ENCODE measurements around the gene FXYD2. TPM values are rescaled to one million over a fixed set of nuclear protein-coding genes. Genes with fewer than 3 reads are reported as not detected.
A peak's percentile ranks its signal among the peaks of the same experiment; 100 is the strongest.

Gene FXYD2
- total and polyA plus RNA-seq, 10 of the 15 experiments (the other 5 are each of a cell fraction or from before 2014, with no cell fraction given) = 1.2 to 4.5 (median 2.4) TPM

DNA sequence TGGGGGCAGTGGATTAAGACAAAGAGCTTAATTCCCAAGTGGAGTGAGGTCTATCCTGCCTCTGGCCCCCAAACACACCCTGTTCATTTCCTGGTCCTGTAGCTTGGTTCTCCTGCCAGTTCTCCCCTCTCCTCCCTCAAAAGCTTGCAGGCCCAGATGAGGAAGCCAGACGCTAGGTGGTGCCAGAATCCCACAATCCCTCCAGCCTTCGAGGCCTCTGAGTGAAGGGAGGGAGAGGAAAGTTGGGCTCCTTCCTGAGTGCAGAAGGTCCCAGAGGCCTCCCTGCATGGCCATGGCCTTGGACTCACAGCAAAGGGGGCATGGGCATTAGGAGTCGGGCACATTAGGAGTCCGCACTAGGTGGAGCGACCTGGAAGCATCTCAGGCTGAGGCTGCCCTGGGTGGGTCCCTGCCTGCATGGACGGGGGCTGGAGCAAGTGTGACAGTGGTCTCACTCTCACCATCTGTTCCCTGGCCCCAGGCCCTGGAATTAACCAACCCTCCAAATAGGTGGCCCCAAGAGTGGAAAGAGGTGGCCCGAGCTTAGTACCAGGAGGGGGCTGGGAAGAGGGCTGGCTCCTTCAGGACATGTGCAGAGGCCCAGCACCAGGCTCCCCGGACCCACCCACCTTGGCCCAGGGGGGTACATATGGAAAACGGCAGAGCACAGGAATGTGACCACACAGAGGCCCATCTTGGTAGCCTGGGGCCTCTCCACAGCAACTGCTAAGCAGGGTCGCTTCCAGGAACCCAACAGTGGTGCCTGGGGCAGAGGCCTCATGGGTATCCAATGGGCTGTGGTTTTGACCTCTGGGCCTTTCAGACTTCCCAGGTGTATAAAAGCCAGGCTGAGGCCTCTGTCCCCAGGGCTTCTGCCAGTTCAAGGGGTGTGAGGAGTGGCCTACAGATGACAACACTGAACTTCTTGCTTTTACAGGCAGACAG, 5.2 kb downstream of the FXYD2 start (continued):
- TF ChIP-seq BHLHE40 (IDR thresholded peaks at IDR 0.05; ENCODE audit: borderline replicate concordance in 1 of 2, low read depth in 2 of 2, low read length in 1 of 2) = no peak
- no peak for TF ChIP-seq ZZZ3 (IDR thresholded peaks at IDR 0.05; ENCODE audit: control insufficient read depth, insufficient read length, low read depth)
- no peak for TF ChIP-seq TBL1XR1 (IDR thresholded peaks at IDR 0.05; ENCODE audit: low read depth, low read length)
- TF ChIP-seq NBN (IDR thresholded peaks at IDR 0.05) = no peak
- TF ChIP-seq, protein P1, sequence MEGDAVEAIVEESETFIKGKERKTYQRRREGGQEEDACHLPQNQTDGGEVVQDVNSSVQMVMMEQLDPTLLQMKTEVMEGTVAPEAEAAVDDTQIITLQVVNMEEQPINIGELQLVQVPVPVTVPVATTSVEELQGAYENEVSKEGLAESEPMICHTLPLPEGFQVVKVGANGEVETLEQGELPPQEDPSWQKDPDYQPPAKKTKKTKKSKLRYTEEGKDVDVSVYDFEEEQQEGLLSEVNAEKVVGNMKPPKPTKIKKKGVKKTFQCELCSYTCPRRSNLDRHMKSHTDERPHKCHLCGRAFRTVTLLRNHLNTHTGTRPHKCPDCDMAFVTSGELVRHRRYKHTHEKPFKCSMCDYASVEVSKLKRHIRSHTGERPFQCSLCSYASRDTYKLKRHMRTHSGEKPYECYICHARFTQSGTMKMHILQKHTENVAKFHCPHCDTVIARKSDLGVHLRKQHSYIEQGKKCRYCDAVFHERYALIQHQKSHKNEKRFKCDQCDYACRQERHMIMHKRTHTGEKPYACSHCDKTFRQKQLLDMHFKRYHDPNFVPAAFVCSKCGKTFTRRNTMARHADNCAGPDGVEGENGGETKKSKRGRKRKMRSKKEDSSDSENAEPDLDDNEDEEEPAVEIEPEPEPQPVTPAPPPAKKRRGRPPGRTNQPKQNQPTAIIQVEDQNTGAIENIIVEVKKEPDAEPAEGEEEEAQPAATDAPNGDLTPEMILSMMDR (IDR thresholded peaks at IDR 0.05 in 2 of 3, conservative IDR thresholded peaks at IDR 0.05 in 1 of 3; ENCODE audit: control insufficient read depth in 2 of 3, extremely low read depth in 1 of 3, insufficient read depth in 1 of 3, low read depth in 3 of 3, low read length in 3 of 3) = peak; percentile 61 to 82 (median 65)
- TF ChIP-seq ATF2 (IDR thresholded peaks at IDR 0.05; ENCODE audit: low read length) = no peak
- TF ChIP-seq ZNF687 (IDR thresholded peaks at IDR 0.05) = peak; percentile 47; the same call in 1 of the 2 replicates
- no peak for TF ChIP-seq TARDBP (IDR thresholded peaks at IDR 0.05; ENCODE audit: borderline replicate concordance)
- TF ChIP-seq BRCA1 (IDR thresholded peaks at IDR 0.05; ENCODE audit: low read depth, low read length) = no peak
- TF ChIP-seq SMC3 (IDR thresholded peaks at IDR 0.05; ENCODE audit: borderline replicate concordance, low read length) = peak; percentile 55
- TF ChIP-seq TCF3 (IDR thresholded peaks at IDR 0.05; ENCODE audit: borderline replicate concordance, insufficient read depth, low read depth, low read length) = no peak
- TF ChIP-seq ASH2L (IDR thresholded peaks at IDR 0.05; ENCODE audit: borderline replicate concordance, low read depth) = no peak
